Eye (tissue), 1 donor: ENCODE measurements around the gene FAXDC2.
A peak's percentile ranks its signal among the peaks of the same experiment; 100 is the strongest.
"Not testable (repeated sequence)": the region's sequence is repeated elsewhere in the genome, so short reads cannot be mapped to it uniquely, and the experiment has no call there.

ENCODE experiments used
- DNase-seq: peaks from one replicate; pipeline ENCODE4 v3.0.0-alpha.2; 2015

Gene FAXDC2

DNA sequence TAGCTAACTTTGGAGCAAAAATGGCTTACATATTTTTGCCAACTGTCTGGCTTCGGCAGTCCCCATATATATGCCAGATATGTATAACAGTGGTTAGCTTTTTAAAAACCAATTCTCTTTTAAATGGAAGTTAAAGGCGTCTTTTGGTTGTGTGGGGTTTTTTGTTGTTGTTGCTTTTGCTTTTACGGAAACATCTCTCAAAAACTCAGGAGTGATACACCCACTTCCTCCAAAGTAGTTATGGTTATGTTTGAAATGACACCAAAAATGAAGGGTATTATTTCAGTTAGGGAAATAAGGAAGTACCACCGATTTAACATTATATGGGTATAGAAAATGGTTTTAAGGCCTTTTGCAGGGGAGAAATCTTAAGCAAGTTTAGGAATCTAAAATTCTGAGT lies 10.4 kb upstream of the FAXDC2 start:
- no peak for DNase-seq

- peak; percentile 16 for DNase-seq
These were observed 9.7 kb upstream of the FAXDC2 start for GRCh38 chr5:154860123-154860522.

GRCh38 chr5:154858972-154859871 lies 8.8 kb upstream of the FAXDC2 start:
- DNase-seq = peak; percentile 31

- peak; percentile 99 for DNase-seq
These were observed 8.0 kb upstream of the FAXDC2 start, which contains the start of gene CNOT8 for GRCh38 chr5:154858297-154858971. Gene CNOT8, plus strand, starts transcription at chr5:154858627. Its CDS starts 4,652 bp downstream, at chr5:154863279.

DNA sequence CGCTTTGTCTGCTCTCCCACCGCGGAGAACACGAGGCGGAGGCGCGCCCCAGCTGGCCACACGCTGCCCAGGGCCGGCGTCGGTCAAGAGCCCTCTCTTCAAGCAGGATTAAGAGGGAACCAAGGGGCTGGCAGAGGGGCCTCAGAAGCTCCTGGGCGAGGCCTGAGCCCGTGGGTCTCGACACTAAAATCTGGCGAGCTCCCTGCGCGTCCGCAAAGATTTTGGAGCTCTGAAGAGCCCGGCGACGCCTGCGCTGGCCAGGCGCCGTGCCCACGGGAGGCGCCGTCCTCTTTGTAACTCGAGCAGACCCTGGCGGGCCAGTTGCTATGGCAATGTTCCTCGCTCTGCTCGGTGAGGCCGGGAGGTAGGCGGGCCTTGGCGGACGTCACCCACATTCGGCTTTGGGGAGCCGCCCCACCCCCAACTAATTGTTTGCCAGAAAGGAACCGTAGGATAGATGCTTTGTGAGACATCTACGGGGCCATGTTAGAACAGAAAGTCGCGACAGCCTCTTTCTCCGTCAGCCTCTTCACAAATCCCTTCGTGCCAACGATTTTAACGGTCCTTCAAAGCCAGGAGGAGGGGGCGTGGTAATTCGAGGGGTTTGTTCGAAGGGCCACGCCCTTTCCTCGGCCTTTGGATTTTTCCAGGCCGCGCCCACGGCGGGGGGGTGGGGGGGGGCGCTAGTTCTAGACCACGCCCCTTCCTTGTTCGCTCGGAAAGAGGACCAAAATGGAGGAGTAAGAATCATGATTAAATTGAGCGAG lies 7.3 kb upstream of the FAXDC2 start:
- peak; percentile 99 for DNase-seq

- no peak for DNase-seq
These were observed 948 bp upstream of the FAXDC2 start for GRCh38 chr5:154851351-154851750.

DNA sequence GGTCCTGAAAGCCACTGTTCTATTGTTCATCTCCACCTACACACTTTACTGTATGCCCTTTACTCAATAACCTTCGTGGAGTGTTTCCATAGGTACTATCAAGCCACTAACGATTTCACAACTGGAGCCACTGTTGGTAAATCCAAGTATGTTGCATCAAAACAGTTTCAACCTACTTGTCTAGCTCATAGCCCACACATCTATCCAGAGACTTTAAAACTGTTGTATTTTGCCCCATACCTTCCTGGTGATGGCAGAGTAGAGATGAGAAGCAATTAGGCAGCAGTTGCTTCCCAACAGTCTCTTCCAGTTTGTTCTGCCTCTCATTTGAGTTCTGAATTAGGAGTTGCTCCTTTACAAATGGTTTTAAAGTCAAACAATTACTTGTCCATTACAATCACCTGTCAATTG lies 607 bp downstream of the FAXDC2 start:
- peak; percentile 63 for DNase-seq

DNA sequence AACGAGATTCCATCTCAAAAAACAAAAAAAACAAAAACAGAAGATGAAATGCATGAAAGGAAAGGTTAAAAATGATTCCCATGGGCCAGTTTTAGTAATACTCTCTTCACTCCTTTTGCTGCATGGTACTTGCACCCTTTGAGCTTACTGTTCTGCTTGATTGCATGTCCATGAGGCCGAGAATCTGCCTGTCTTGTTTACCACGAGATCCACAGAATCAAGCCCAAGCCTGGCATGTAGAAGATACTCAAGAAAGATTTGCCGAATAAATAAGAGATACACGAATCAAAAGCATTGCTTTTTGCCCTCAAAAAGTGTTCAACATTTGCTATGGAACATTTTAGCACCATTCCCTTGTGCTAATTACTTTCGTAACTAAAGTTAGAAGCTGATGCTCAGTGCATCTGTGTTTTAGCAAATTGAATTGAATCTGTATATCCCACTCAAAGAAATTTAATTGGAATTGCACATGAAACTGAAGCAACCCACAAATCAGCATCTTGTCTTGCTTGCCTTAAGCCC lies 1.1 kb downstream of the FAXDC2 start:
- peak; percentile 13 for DNase-seq

GRCh38 chr5:154844809-154845208 lies 5.6 kb downstream of the FAXDC2 start:
- DNase-seq = no peak

DNA sequence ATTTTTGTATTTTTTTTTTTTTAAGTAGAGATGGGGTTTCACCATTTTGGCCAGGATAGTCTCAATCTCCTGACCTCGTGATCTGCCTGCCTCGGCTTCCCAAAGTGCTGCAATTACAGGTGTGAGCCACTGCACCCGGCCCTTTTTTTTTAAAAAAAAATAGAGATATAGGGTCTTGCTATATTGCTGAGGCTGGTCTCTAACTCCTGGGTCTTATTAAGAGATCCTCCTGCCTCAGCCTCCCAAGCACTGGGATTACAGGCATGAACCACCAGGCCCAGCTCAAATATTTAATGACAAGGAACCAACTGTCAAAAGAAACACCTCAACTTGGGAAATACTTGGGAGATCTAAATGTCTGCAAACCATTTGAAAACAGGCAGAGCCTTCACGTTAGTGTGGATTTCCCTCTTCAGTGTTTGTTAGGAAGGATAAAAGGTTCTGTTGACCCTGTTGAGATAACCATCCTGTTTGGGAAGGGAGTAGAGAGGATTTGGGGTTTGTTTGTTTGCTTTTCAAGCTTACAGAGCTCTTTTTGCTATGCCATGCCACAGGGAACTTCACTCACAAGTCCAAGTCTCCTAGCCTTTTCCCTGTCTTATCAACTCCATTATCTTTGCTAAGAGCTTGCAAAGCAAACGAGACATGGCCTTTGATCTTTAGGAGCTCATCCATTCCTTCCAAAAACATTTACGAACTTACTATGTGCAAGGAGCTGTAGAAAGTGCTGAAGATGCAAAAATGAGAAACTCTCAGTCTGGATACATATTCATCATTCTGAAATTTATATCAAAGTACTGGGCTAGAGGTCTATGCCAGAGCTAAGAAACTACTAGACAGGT lies 7.5 kb downstream of the FAXDC2 start:
- DNase-seq = no peak

DNA sequence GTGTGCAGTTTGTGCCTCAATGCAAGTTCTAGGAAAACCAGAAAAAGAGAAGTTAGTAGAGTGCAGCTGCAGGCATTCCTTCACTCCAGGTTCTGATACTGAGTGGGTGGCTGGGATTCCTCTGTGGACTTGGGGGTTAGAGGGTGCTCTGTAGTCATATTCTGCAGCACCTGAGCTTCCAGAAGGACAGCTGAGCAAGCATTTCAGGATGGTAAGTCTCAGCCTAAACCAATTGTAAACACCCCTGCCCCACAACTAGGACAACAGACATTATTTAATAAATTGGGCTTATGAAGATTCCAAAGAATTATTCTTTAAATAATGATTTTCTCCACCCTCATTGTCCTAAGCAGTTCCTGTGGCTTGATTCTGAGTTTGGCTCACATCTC lies 9.1 kb downstream of the FAXDC2 start:
- no peak for DNase-seq

- no peak for DNase-seq
These were observed 9.7 kb downstream of the FAXDC2 start for GRCh38 chr5:154840435-154841272.

DNA sequence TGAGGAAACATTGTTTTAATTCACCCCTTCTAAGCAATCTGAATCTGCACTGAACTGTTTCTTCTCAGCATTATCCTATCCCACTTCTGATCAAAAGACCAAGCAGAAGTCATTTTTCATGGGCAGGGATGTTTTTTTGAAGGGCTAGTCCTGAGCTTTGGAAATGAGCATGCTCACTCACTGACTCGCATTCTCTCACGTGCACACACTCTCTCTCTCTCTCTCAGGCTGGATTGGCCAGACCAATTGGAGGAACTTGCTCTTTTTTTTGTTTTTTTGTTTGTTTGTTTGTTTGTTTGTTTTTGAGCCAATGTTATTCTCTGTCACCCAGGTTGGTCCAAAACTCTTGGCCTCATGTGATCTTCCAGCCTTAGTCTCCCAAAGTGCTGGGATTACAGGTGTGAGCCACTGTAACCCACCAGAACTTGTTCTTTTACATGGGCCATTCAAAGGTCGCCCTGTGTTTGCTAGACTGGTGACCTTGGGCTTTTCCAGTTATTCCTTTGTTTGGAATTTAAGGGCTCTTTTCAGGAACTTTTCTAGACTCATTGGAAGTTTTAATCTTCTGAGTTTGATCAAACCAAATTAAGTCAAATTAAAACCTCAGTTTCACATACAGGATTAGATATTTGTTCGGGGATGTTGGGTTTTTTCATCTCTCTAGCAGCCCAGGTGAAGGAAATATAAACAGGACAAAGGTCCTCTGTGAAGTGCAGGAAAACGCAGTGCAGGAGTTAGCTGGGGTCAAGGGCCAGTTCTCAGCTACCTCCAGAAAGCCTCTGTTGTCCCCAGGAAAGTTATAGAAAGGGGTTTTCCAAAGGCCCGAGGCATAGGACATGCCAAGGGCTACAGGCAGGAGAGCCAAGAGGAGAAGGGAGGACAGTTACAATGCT lies 13.1 kb downstream of the FAXDC2 start:
- no peak for DNase-seq

- DNase-seq = no peak
These were observed 14.2 kb downstream of the FAXDC2 start for GRCh38 chr5:154836225-154836624.

GRCh38 chr5:154835701-154836052 lies 14.7 kb downstream of the FAXDC2 start:
- DNase-seq = not testable (repeated sequence)

DNA sequence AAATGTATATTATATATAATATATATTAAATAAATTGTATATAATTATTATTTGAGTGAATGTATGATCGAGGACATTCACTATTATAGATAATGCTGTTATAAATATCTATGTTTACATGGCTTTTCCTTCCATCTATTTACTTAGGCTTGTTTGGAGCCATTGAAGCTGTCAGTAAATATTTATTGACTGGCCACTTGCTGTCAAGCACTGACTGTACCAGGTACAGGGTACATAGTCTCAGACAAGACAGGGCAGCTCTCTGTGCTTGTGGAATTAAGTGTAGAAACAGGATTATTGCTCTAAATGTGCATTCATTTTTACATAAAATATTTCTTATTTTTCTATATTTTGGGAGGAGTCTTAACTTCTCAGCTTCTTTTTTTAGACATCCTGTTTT lies 16.4 kb downstream of the FAXDC2 start:
- DNase-seq = no peak

DNA sequence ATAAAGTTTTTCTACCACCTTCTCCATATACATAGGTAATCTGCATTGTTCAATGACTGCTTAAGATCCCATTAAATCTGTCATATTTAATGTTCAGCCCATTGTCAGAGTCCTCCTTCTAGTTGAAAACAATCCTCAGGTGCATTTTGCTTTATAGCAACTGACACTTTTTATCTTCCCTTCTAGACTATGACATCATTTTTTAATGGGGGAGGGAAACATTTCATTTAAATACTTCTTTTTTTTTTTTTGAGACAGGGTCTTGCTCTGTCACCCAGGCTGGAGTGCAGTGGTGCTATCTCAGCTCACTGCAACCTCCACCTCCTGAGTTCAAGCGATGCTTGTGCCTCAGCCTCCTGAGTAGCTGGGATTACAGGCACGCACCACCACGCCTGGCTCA lies 17.6 kb downstream of the FAXDC2 start:
- not testable (repeated sequence) for DNase-seq

DNA sequence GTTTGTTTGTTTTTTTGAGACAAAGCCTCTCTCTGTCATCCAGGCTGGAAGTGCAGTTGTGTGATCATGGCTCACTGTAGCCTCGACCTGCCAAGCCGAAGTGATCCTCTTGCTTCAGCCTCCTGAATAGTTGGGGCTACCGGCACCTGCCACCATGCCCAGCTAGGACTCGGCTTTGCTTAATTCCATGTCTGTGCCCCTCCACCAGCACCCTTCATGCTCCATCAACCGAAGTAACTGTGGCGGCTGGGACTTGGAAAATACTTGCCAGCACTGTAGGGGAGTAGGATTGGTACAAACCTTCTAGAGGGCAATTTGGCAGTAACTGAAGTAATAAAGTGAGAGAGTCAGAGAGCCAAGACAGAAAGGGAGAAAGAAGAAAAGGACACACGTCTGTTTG lies 19.0 kb downstream of the FAXDC2 start:
- no peak for DNase-seq

DNA sequence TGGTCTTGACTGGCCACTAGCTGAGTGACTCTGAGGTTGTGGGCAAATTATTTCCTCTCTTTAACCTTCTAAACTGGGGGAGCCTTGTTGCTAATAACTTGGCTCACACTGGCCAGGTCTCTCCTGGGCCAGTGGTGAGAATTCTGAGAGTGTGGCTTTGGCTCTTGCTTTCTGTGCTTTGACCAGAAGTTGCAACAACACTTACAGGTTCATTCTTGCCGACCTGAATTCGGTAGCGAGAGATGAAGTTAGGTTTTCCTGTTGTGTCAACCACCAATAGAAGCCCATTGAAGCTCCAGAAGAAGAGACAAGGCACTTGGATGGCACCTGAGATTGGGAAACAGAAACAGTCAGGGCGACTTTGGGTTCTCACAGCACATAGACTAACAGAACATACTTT lies 19.8 kb downstream of the FAXDC2 start:
- no peak for DNase-seq

DNA sequence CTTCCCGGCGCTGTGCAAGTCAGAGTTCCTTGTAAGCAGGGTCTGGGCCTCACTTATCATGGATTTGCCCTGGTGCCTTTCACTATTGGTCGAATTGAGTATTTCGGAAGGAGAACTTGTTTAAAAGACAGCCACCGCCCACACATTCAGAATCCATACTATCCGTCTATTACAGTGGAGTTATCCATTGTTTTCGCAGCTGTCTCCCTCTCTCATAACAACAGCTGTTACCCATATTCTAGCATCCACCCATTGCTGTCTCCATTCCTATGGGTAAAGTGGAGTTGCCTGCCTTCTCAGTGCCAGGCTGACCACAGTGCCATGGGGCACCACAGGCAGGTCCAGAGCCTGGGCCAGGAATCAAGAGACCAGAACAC lies 20.2 kb downstream of the FAXDC2 start:
- DNase-seq = peak; percentile 43
